Mammary epithelial cell (primary cell): ENCODE data around the gene RGS19.

Experiments
- CTCF ChIP-seq, 2 donors: IDR thresholded peaks in 1 of 2; conservative IDR thresholded peaks in 1 of 2; 2 replicates each; pipeline ENCODE4 v1.5.1; 2011 to 2012; ENCODE audit warnings: inconsistent platforms in 2 of 2, low read length in 2 of 2, mild to moderate bottlenecking in 2 of 2, control low read depth in 1 of 2, low read depth in 1 of 2; ENCODE audit not compliant: insufficient read depth in 1 of 2; ENCODE audit errors: extremely low read depth in 1 of 2
- EZH2 ChIP-seq: IDR thresholded peaks from 2 replicates; pipeline ENCODE4 v1.6.1; 2012; ENCODE audit warnings: low read length, inconsistent platforms, borderline replicate concordance

- TF ChIP-seq CTCF (conservative IDR thresholded peaks at IDR 0.05 in 1 of 2, IDR thresholded peaks at IDR 0.05 in 1 of 2; ENCODE audit: extremely low read depth in 1 of 2, insufficient read depth in 1 of 2, low read depth in 1 of 2, low read length in 2 of 2), result no peak
- TF ChIP-seq EZH2, result no peak
Observed at GRCh38 chr20:64119301-64119680, 40.0 kb upstream of the RGS19 start.
